HepG2 (cell line): ENCODE results near the gene DNASE2.

ENCODE experiments used
- CTCF ChIP-seq: sonication (generic); formaldehyde crosslinking; IDR thresholded peaks from 2 replicates; pipeline ENCODE4 v1.5.0; 2020; ENCODE audit warnings: mild to moderate bottlenecking, missing genetic modification reagents, moderate library complexity
- HDAC1 ChIP-seq: sonication (generic); formaldehyde crosslinking; IDR thresholded peaks from 2 replicates; pipeline ENCODE4 v1.5.1; 2020; ENCODE audit warnings: mild to moderate bottlenecking, missing genetic modification reagents

- no peak for TF ChIP-seq CTCF (CRISPR knock-in tag)
- no peak for TF ChIP-seq HDAC1 (CRISPR knock-in tag)
Measured at GRCh38 chr19:12858041-12858928, 23.0 kb downstream of the DNASE2 start.
